ENCODE results near the gene COL18A1.

GRCh38 chr21:45540601-45540970 lies 135.6 kb downstream of the COL18A1 start:
- no peak for TF ChIP-seq CTCF (IDR thresholded peaks at IDR 0.05 in 8 of 11, conservative IDR thresholded peaks at IDR 0.05 in 3 of 11)
- no peak for TF ChIP-seq POLR2A (IDR thresholded peaks at IDR 0.05)
- TF ChIP-seq POLR2AphosphoS5 (IDR thresholded peaks at IDR 0.05) = no peak

Measured in spleen (tissue), 7 donors.